NAMALWA (cell line): ENCODE results near the gene GALNT15.

Source experiments
- DNase-seq: peaks from one replicate; pipeline ENCODE4 v3.0.0-alpha.2; 2015; ENCODE audit warnings: low spot score

The GALNT15 gene

GRCh38 chr3:16187213-16187790 lies 12.8 kb downstream of the GALNT15 start:
- DNase-seq: no peak

- DNase-seq: no peak
Observed at GRCh38 chr3:16188071-16188470, 13.6 kb downstream of the GALNT15 start.

DNA sequence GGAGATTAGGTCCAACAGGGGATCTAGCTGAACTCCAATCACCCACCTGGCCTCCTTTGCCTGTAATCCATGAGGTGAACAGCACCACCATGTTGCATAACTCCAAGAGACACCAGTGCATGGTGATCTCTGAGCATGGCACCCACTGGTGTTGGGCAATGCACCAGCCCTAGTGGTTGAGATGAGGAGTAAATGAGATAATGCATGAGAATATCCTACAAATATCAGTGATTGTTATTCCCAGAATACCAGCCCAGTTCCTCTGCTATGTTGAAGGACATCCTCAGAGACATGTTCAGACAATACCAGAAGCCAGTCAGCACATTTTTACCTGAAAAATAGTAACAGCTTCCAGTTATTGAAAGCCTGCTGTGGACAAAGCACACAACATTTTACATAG lies 14.7 kb downstream of the GALNT15 start:
- no peak for DNase-seq

DNA sequence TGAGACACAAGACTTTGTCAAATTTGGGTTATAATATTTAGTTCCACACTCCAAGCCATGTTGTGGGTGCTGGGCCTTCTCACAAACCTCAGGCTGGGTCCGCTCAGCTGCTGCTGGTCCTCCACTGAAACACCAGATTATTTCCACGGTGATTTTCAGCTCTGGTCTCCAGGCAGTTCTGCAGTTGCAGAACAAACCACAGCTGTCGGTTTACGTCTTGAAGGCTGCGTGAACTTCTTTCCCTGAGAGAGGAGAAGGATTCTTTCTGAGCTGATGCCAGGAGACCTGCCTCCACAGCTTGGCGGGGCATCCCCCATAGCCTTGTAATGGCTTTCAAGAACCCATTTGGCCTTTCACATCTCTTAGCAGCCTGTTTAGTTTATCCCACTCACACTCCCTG lies 16.2 kb downstream of the GALNT15 start:
- no peak for DNase-seq

- no peak for DNase-seq
Observed at GRCh38 chr3:16191591-16191990, 17.1 kb downstream of the GALNT15 start.

GRCh38 chr3:16192176-16192811 lies 17.8 kb downstream of the GALNT15 start:
- DNase-seq: no peak

DNA sequence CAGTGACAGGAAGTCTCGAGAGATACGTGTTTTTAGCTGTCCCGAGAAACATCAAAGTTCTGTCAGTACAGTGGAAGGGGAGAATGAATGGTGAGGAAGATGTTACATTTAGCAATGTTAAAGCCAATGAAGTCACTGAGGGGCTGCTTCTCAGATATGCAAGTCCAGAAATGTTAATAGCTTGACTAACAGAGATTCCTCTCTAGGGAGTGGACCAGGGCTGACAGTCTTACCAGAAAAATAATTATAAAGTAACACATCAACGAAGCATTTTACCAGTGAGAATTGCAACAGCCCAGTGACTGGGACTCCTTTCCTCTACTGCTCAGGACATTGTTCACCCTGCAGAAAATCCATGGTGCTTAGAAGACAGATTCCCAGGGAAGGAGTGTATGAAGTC lies 23.9 kb downstream of the GALNT15 start:
- no peak for DNase-seq

DNA sequence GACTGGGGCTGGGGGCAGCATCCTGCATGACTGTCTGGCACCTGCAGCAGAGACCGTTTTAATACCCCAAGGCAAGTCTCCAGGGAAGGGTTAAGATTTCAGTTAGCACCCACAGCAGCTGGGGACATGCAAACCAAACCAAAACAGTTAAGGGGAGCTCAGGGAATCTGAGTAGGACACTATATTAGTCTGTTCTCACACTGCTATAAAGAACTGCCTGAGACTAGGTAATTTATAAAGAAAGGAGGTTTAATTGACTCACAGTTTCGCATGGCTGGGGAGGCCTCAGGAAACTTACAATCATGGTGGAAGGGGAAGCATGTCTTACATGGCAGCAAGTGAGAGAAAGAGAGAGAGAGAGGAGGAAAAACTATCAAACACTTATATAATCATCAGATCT lies 25.3 kb downstream of the GALNT15 start:
- DNase-seq: peak; percentile 48

DNA sequence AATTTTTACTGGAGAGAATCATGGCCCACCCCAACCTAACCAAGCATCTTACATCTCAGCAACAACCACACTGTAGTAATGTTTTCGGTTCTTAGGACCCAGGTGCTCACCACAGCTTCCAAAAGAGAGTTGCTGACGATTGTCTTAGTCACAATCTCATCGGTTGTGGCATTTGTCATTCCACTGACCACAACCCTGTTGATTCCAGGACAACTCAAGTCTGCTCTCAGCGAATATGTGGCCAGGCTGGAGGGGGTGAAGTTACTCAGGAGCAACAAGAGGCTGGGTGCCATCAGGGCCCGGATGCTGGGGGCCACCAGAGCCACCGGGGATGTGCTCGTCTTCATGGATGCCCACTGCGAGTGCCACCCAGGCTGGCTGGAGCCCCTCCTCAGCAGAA lies 25.9 kb downstream of the GALNT15 start:
- DNase-seq: no peak

DNA sequence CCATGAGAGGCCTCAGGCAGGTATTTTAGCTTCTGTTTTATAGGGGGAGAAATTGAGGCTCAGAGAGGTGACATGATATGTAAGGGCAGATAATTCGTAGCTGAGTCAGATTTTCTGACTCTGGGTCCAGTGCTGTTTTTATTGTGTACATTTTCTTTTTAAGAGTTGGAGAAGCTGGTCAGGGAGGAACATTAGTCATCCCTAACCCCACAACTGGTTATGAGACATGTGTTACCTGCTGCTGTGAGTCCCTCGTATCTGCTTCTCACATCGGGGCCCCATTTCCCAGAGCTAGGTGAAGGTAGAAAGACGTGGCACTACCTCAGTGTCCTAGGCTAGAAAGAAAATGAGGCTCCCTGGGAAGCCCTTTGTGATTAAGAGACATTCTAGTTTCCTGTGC lies 28.6 kb downstream of the GALNT15 start:
- DNase-seq: no peak

DNA sequence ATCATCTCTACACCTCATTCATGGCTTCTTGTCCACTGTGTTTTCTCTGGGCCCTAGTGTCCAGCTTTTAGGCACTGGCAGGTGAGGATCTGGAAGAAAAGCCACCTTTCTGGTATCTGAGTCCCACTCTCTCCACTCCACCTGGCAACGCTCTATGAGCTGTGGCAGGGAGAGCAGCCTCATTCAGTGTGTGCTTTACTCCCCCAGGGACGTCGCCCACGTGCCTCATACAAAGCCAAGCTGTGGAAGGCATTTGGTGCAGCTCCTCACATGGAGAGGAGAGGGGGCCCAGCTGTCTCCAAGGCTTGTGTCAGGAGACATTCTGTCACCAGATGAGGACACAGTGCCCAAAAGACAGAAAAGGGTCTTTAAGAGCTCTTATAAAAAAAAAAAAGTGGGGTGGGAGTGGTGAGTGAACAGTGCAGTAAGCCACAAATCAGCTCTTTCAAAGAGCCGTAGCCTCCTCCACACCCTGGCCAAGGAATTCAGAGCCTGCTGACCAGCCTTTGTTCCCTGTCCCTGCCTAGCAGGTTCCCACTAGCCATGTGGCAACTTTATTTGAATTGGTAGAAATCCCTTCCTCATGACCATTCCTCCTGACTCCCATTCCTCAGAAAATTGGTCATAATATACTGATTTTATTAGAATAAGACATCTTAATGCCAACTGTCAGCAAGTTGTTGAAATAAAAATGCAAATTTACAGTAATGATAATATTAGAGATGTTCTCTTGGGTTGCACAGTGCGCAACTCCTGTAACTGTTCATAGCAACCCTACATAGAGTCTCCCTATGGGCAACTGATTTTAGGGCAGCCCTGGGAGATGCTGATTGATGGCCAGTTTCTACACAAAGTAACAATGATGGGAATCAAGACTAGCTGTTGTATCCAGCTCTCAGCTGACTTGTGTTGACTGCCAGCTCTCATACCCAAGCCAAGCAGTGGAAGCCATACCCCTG lies 29.5 kb downstream of the GALNT15 start:
- DNase-seq: no peak

- DNase-seq: no peak
Observed at GRCh38 chr3:16204751-16205150, 30.3 kb downstream of the GALNT15 start.

- no peak for DNase-seq
Observed at GRCh38 chr3:16205156-16205870, 30.8 kb downstream of the GALNT15 start.

- DNase-seq: no peak
Observed at GRCh38 chr3:16207031-16207430, 32.6 kb downstream of the GALNT15 start.

DNA sequence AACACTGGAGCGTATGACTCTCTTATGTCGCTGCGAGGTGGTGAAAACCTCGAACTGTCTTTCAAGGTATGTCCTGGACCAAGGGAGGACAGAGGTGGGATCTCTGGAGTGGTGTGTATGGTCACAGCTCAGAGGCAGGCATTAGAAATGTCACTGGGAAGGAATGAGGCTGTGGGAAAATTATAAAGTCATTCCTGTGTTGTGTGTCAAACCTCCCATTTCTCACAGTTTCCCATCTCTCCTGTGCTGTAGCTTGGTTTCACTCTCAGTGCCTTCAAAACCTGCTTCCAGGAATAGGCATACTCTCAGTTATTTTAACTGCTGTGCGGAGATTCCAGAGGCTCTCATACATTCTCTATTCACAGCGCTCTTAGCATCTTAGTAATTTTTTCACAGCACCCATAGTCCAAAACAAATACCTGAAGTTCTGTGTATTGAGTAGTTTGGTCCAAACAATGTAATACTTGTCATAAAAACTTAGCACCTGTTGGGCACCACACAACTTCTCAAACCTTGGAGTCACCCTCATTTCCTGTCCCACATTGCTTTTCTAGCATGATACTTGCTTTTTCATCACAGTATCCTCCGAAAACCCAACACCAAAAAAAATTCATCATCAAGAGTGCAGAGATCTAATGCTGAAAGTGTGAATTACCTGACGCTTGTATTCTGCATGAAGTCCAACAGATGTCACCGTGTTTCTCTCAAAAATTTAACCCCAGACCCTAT lies 36.9 kb downstream of the GALNT15 start:
- DNase-seq: no peak

- no peak for DNase-seq
Observed at GRCh38 chr3:16214366-16214765, 39.9 kb downstream of the GALNT15 start.

DNA sequence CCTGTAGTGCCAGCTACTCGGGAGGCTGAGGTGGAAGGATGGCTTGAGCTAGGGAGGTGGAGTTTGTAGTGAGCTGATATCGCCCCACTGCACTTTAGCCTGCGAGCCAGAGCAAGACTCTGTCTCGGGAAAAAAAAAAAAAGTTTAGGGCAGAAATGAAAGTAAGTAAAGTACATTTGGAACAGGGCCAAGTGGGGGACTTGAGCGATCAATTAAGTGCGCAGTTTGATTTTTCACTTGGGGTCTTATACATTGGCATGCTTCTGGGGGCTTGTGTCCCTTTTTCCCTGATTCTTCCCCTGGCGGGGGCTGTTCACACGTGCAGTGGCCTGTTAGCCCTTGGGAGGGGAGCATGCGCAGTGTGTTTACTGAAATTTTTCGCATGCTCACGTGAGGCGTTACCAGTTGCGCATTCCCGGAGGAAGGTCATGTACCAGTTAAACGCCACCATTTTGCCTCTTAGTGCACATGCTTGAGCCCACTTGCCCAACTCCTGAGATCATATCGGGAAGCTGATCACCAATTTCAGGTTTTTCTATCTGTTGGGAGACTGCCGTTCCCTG lies 42.0 kb downstream of the GALNT15 start:
- no peak for DNase-seq

DNA sequence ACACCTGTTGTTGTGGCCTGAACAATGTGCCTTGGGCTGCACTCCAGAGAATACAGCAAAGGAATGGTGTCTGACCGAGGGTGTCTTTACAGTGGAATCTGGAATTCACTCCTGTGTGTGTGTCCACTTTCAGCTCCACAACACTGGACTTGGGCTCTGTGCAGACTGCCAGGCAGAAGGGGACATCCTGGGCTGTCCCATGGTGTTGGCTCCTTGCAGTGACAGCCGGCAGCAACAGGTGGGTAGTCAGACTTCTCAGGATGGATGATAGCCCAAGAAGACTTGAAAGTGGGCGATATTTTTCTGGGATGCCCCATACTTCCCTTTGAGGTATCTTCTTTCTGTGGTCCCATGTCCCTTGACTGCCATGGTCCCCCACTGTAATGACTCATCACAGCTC lies 45.3 kb downstream of the GALNT15 start:
- no peak for DNase-seq

GRCh38 chr3:16221990-16222389 lies 47.5 kb downstream of the GALNT15 start:
- no peak for DNase-seq

GRCh38 chr3:16222547-16222946 lies 48.1 kb downstream of the GALNT15 start:
- DNase-seq: no peak

GRCh38 chr3:16224325-16224724 lies 49.8 kb downstream of the GALNT15 start:
- no peak for DNase-seq
